ENCODE results near the gene MACO1.

Gene MACO1

DNA sequence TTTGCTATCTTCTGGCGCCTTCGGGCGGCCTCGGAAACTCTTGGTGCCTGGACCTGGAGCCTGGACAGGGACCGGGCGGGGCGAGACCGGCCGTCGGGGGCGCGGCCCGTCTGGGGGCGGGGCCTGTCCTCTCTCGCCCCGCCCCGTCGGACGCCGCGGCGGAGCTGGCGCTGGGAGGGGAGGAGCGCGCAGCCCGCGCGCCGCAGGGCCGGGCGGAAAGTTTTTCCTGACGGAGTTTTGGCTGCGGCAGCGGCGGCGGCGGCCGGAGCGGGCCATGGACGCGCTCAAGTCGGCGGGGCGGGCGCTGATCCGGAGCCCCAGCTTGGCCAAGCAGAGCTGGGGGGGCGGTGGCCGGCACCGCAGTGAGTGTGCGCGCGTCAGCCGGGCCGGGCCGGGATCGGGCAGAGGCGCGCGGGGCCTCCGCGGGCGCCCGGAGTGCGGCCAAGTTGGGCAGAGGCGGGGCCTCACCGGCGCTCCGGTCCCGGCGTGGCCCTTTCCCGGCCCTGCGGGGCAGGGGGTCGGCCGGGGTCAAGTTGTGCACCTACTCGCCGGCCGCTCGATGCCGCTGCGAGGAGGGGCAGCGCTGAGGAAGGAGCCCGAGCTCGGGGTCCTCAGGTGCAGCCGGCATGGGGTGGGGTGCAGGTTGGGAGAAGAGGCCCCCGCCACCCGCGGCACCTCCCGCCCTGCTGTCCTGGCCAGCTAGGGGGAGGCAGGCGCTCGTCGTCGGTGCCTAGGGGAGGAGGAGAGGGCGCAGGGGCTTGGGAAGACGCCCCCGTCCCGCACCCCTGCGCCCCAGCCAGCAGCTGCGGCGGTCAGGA is 112.9 kb downstream of the MACO1 start, which contains the start of gene LDLRAP1:
LDLRAP1 (plus strand) TSS at position 182 of the 818 bp plus-strand sequence; CDS start at position 275, 93 bp downstream.
- peak; percentile 85 for DNase-seq (ENCODE audit: low spot score)

- no peak for DNase-seq (ENCODE audit: low spot score)
These were observed 113.6 kb downstream of the MACO1 start for GRCh38 chr1:25544243-25544764.

DNA sequence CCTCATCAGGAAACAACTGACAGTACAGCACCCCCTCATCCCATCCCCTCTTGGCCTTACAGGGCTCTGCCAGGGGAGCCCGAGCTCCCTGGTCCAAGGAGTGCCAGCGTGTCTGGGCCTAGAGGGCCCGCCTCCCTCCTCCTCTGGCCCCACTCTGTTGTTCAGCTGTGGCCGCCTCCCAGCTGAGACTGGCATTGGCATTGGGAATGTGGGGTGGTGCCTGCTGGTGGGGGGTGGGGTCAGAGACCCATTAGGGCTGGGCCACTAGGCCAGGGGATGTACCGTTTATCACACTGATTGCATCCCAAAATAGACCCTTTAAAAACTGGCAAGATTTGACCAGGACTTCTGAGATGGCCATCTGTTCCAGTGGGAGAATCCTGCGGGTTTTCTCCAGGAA is 114.1 kb downstream of the MACO1 start:
- DNase-seq (ENCODE audit: low spot score): peak; percentile 63

DNA sequence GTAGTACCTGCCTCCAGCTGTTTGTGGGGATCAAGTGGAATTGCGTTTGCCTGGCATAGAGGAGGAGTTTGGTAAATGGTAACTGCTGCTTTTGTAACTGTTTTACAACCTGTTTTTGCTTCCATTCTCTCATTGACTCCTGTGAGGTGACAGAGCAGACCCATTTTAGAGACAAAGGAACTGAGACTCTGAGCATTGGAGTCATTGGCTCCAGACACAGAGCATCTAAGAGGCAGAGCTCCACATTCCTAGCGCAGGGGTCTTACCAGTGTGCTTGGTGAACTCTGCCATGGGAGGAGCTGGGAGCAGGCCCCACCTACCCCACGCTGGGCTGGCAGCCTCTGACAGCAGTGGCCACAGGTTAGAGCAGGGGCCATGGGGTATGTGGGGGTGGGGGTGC is 115.1 kb downstream of the MACO1 start:
- no peak for DNase-seq (ENCODE audit: low spot score)

DNA sequence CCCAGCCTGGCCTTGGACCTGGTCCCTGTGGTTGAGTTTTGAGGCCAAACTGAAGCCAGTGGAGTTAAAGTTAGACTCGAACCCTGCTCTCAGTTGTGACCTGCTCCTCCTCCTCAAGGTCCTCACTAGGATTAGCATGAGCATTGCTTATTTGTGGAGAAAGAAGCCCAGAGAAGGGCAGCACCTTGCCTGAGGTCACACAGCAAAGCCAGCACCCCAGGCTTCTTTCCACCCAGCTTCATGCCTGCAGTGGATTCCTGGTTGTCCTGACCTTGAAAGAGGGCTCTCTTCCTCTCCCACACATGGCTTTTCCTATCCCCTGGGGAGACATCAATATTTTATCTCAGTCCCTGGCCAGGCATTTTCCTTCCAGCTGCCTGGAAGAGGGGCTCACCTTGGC is 115.5 kb downstream of the MACO1 start:
- no peak for DNase-seq (ENCODE audit: low spot score)

DNA sequence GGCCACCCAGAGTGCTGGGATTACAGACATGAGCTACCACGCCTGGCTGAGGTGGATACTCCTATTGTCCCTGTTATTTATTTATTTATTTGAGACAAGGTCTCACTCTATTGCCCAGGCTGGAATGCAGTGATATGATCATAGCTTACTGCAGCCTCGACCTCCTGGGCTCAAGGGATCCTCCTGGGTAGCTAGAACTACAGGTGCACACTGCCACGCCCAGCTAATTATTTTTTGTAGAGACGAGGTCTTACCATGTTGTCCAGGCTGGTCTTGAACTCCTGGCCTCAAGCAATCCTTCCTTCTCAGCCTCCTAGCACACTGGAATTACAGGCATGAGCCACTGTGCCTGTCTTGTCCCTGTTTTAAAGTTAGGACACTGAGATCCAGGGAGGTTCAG is 117.9 kb downstream of the MACO1 start:
- no peak for DNase-seq (ENCODE audit: low spot score)

- DNase-seq (ENCODE audit: low spot score): peak; percentile 83
These were observed 118.8 kb downstream of the MACO1 start for GRCh38 chr1:25549273-25550154.
